Measurements from ENCODE around the gene KIAA1549. TPM values are rescaled to one million over a fixed set of nuclear protein-coding genes. Genes with fewer than 3 reads are reported as not detected.

The KIAA1549 gene
- total and polyA plus RNA-seq, 2 of the 8 experiments (the other 6 are each of a cell fraction or from before 2014, with no cell fraction given): 6.5 to 17.3 TPM

DNA sequence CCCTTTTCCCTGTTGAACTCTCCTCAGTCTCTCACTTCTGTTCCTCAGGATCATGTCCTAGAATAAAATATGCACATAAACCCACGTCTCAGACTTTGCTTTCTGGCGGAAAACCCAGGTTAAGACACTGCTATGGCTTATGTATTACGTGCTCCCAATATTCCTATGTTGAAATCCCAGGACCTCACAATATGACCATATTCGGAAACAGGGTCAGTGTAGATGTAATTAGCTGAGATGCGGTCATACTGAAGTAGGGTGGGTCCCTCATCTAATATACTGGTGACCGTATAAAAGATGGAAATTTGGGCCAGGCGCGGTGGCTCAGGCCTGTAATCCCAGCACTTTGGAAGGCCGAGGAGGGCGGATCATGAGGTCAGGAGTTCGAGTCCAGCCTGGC is 59.9 kb downstream of the KIAA1549 start:
- no peak overlapping the region for H4K91ac ChIP-seq (replicated peaks; ENCODE audit: insufficient read length, low read length)
- H2BK120ac ChIP-seq (replicated peaks; ENCODE audit: low read depth, low read length): no peak overlapping the region
- no peak overlapping the region for H2BK20ac ChIP-seq (ENCODE audit: low read length)
- H3K36me3 ChIP-seq (ENCODE audit: control insufficient read depth in 2 of 4, insufficient read depth in 4 of 4, low read length in 3 of 4): peaks cover 4 to 22% (median 14%) of the 10 kb centered on the region in 4 experiments; a peak in 6 of 8 replicates
- H3K18ac ChIP-seq (ENCODE audit: extremely low read depth, low read length): no peak overlapping the region
- no peaks in the 10 kb centered on the region for H3K9me3 ChIP-seq (ENCODE audit: insufficient read depth in 2 of 2, low read depth in 1 of 2, low read length in 1 of 2)
- H3K79me2 ChIP-seq (ENCODE audit: control insufficient read depth in 1 of 2, insufficient read depth in 2 of 2, low read length in 2 of 2): peaks cover 0 to 8% of the 10 kb centered on the region in 2 experiments; a peak in 1 of 4 replicates
- ChIA-PET CTCF (ENCODE audit: partially characterized antibody) (interaction anchor here (1.3 kb wide), 2 partner anchors 13 to 35 kb away, joined by 3 to 4 read pairs; no protein-coding TSS in a partner anchor), POLR2A (ENCODE audit: partially characterized antibody) (no interaction called here)
- H3K27me3 ChIP-seq (replicated peaks in 1 of 4; ENCODE audit: control insufficient read depth in 3 of 4, extremely low read depth in 1 of 4, insufficient read depth in 3 of 4, low read length in 3 of 4): no peaks in the 10 kb centered on the region
- peaks cover 0 to 4% (median 2%) of the 10 kb centered on the region in 4 experiments; a peak in 2 of 7 replicates for H3K4me1 ChIP-seq (replicated peaks in 1 of 4; ENCODE audit: control insufficient read depth in 3 of 4, insufficient read depth in 4 of 4, low read length in 3 of 4)
- DNase-seq (ENCODE audit: low read depth in 1 of 2, low spot score in 2 of 2) (no peak), FAIRE-seq (no peak)
- H2BK5ac ChIP-seq (ENCODE audit: low read depth, low read length): no peak overlapping the region
- H4K5ac ChIP-seq (ENCODE audit: insufficient read length, low read depth, low read length): no peak overlapping the region
- 95% methylated on average over 11 of the region's 11 CpGs; no CpG with 5 or more reads in 1 of the 2 experiments for WGBS, 2 experiments (ENCODE audit: extremely low coverage in 1 of 2, insufficient coverage in 1 of 2, insufficient read length in 1 of 2, insufficient replicate concordance in 2 of 2, low coverage in 1 of 2, low lambda C conversion rate in 2 of 2, missing lambda C conversion rate in 1 of 2)
- H2AFZ ChIP-seq (ENCODE audit: low read length): no peak overlapping the region
- no peak overlapping the region for H3K27ac ChIP-seq (ENCODE audit: low read depth, low read length)
- no peaks in the 10 kb centered on the region for H3K23me2 ChIP-seq (ENCODE audit: low read depth, low read length)
- H3K56ac ChIP-seq (replicated peaks; ENCODE audit: insufficient read length, low read depth, low read length): no peak overlapping the region
- H3K79me1 ChIP-seq (ENCODE audit: low read depth, low read length): peaks cover 3% of the 10 kb centered on the region; the same call in 1 of the 2 replicates
- H3K4me3 ChIP-seq (ENCODE audit: extremely low read depth in 1 of 4, insufficient read depth in 2 of 4, low read depth in 3 of 4, low read length in 4 of 4): no peak overlapping the region
- H3K9ac ChIP-seq (replicated peaks in 1 of 4; ENCODE audit: extremely low read depth in 1 of 4, low read depth in 3 of 4, low read length in 3 of 4): no peak overlapping the region
- H3K23ac ChIP-seq (ENCODE audit: insufficient read length): peak overlapping the region; percentile 85
- H3K14ac ChIP-seq (ENCODE audit: insufficient read length): no peak overlapping the region
- H3K4me2 ChIP-seq (ENCODE audit: insufficient read depth in 1 of 2, low read depth in 2 of 2, low read length in 2 of 2): no peak overlapping the region
- no peak overlapping the region for H2BK15ac ChIP-seq (ENCODE audit: low read length)
- no peak overlapping the region for H2BK12ac ChIP-seq (ENCODE audit: low read depth, low read length)
- H3K4ac ChIP-seq (replicated peaks; ENCODE audit: insufficient read length, low read depth, low read length): no peak overlapping the region
- H4K8ac ChIP-seq (ENCODE audit: extremely low read depth, insufficient read depth, low read length): no peak overlapping the region
- peaks cover 0 to 3% of the 10 kb centered on the region in 2 experiments for H4K20me1 ChIP-seq (replicated peaks in 1 of 2; ENCODE audit: control insufficient read depth in 1 of 2, insufficient read depth in 2 of 2, low read length in 2 of 2)
- no peak overlapping the region for H2AK5ac ChIP-seq (ENCODE audit: low read depth, low read length)
- no peak for TF ChIP-seq ZNF274 (IDR thresholded peaks at IDR 0.05; ENCODE audit: borderline replicate concordance, extremely low read depth, low read length)
- no peak for TF ChIP-seq GTF2F1 (IDR thresholded peaks at IDR 0.05; ENCODE audit: borderline replicate concordance, low read depth, low read length)
- TF ChIP-seq, protein P1, sequence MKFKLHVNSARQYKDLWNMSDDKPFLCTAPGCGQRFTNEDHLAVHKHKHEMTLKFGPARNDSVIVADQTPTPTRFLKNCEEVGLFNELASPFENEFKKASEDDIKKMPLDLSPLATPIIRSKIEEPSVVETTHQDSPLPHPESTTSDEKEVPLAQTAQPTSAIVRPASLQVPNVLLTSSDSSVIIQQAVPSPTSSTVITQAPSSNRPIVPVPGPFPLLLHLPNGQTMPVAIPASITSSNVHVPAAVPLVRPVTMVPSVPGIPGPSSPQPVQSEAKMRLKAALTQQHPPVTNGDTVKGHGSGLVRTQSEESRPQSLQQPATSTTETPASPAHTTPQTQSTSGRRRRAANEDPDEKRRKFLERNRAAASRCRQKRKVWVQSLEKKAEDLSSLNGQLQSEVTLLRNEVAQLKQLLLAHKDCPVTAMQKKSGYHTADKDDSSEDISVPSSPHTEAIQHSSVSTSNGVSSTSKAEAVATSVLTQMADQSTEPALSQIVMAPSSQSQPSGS (IDR thresholded peaks at IDR 0.05; ENCODE audit: low read length): no peak
- no peak for TF ChIP-seq ASH2L (IDR thresholded peaks at IDR 0.05; ENCODE audit: low read length)
- TF ChIP-seq KDM5A (IDR thresholded peaks at IDR 0.05; ENCODE audit: low read length): no peak
- TF ChIP-seq BACH1 (IDR thresholded peaks at IDR 0.05; ENCODE audit: low read length): no peak
- TF ChIP-seq FOSL1 (IDR thresholded peaks at IDR 0.05; ENCODE audit: insufficient read depth, low read depth, low read length): no peak
- TF ChIP-seq PHF8 (conservative IDR thresholded peaks at IDR 0.05; ENCODE audit: low read depth, low read length): no peak
- TF ChIP-seq SP1 (IDR thresholded peaks at IDR 0.05; ENCODE audit: low read depth, low read length): no peak
- no peak for TF ChIP-seq EGR1 (IDR thresholded peaks at IDR 0.05; ENCODE audit: borderline replicate concordance, low read depth, low read length)
- TF ChIP-seq TAF1 (IDR thresholded peaks at IDR 0.05; ENCODE audit: low read depth, low read length): no peak
- TF ChIP-seq CTBP2 (IDR thresholded peaks at IDR 0.05; ENCODE audit: borderline replicate concordance, insufficient read depth, insufficient read length, low read length): no peak
- TF ChIP-seq BRCA1 (IDR thresholded peaks at IDR 0.05; ENCODE audit: low read depth, low read length): no peak

All from H1 (cell line).